ENCODE data around the gene ITIH2.

DNA sequence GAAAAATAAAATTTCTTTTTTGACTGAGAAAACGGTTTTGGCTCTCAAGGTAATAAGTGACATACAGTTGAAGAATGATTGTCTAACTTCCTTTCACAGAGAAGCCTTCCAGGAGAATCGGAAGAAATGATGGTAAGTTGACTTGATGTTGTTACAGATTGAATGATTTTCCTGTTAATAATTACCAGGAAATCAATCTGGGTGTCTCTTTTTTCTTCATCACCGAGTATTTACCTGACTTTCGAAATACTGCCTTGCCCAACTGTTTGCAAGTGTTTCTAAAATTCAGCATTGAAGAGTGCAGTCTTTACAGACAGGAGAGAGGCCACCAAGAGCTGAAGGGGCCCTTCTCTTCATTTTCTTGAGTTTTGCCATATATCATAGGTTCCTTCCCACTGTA, 4.0 kb downstream of the ITIH2 start:
- TF ChIP-seq, protein P1, sequence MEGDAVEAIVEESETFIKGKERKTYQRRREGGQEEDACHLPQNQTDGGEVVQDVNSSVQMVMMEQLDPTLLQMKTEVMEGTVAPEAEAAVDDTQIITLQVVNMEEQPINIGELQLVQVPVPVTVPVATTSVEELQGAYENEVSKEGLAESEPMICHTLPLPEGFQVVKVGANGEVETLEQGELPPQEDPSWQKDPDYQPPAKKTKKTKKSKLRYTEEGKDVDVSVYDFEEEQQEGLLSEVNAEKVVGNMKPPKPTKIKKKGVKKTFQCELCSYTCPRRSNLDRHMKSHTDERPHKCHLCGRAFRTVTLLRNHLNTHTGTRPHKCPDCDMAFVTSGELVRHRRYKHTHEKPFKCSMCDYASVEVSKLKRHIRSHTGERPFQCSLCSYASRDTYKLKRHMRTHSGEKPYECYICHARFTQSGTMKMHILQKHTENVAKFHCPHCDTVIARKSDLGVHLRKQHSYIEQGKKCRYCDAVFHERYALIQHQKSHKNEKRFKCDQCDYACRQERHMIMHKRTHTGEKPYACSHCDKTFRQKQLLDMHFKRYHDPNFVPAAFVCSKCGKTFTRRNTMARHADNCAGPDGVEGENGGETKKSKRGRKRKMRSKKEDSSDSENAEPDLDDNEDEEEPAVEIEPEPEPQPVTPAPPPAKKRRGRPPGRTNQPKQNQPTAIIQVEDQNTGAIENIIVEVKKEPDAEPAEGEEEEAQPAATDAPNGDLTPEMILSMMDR (IDR thresholded peaks at IDR 0.05; ENCODE audit: insufficient read depth, low read length, poor library complexity, severe bottlenecking), result no peak
- TF ChIP-seq EZH2phosphoT487 (conservative IDR thresholded peaks at IDR 0.05; ENCODE audit: low read length), result no peak
